OCI-LY7 (cell line): ENCODE results near the gene LYG1. TPM values are rescaled to one million over a fixed set of nuclear protein-coding genes. Genes with fewer than 3 reads are reported as not detected.

Source experiments
- BruUV-seq: library from RNA; stranded (reverse); fragments of 400-500 nt; replicated peaks from 2 replicates; lab custom pipeline; 2021; lab: Mats Ljungman, UMichigan
- CTCF ChIA-PET: fragments of 300-600 bp; sonication (Branson Sonifier 250); formaldehyde crosslinking; loops from one replicate; lab custom pipeline; 2022; ENCODE audit warnings: antibody characterized with exemption; ENCODE audit not compliant: unreplicated experiment; lab: Charles Lee
- POLR2A ChIA-PET: fragments of 300-600 bp; sonication (Branson Sonifier 250); formaldehyde crosslinking; loops from one replicate; lab custom pipeline; 2022; ENCODE audit warnings: antibody characterized with exemption; lab: Charles Lee
- DNase-seq: peaks from one replicate; pipeline ENCODE4 v3.0.0-alpha.2; 2015; ENCODE audit warnings: low spot score
- H2AFZ ChIP-seq: fragments of 200-600 bp; sonication (generic), shearing (Covaris generic); 2 replicates; pipeline ENCODE4 v1.6.1; 2014; ENCODE audit warnings: mild to moderate bottlenecking, antibody characterized with exemption, low read length, moderate library complexity
- H3K27ac ChIP-seq: fragments of 200-600 bp; sonication (generic); 2 replicates; pipeline ENCODE4 v1.5.1; 2014; ENCODE audit warnings: mixed run types, low read depth, mild to moderate bottlenecking, moderate library complexity, low read length, inconsistent platforms; ENCODE audit not compliant: poor library complexity, severe bottlenecking
- H3K36me3 ChIP-seq: fragments of 200-600 bp; sonication (generic); 2 replicates; pipeline ENCODE4 v1.6.1; 2014; ENCODE audit warnings: mild to moderate bottlenecking, antibody characterized with exemption, low read length, moderate library complexity, mixed read lengths; ENCODE audit not compliant: insufficient read depth
- H3K4me1 ChIP-seq: fragments of 200-600 bp; sonication (generic); 2 replicates; pipeline ENCODE4 v1.5.1; 2014; ENCODE audit warnings: mild to moderate bottlenecking, low read length; ENCODE audit not compliant: insufficient read depth, poor library complexity, severe bottlenecking
- H3K4me2 ChIP-seq: fragments of 200-600 bp; sonication (generic); 2 replicates; pipeline ENCODE4 v1.6.1; 2014; ENCODE audit warnings: mild to moderate bottlenecking, low read length
- H3K4me3 ChIP-seq: fragments of 200-600 bp; sonication (generic); 2 replicates; pipeline ENCODE4 v1.5.1; 2014; ENCODE audit warnings: mild to moderate bottlenecking, low read depth, low read length; ENCODE audit not compliant: poor library complexity, severe bottlenecking
- H3K79me2 ChIP-seq: fragments of 200-600 bp; sonication (generic); 2 replicates; pipeline ENCODE4 v1.6.1; 2016; ENCODE audit warnings: low read depth, mild to moderate bottlenecking, low read length, moderate library complexity, mixed read lengths; ENCODE audit not compliant: insufficient read depth
- H3K9me2 ChIP-seq: fragments of 200-600 bp; sonication (generic); 2 replicates; pipeline ENCODE4 v1.6.1; 2016; ENCODE audit warnings: mild to moderate bottlenecking, low read length, mixed read lengths; ENCODE audit not compliant: insufficient read depth
- H3K9me3 ChIP-seq: fragments of 200-600 bp; sonication (generic); 2 replicates; pipeline ENCODE4 v1.6.1; 2014; ENCODE audit warnings: mild to moderate bottlenecking, mixed run types, low read length, mixed read lengths
- H4K20me1 ChIP-seq: fragments of 200-600 bp; sonication (generic); 2 replicates; pipeline ENCODE4 v1.6.1; 2014; ENCODE audit warnings: mild to moderate bottlenecking, antibody characterized with exemption, low read length, moderate library complexity, mixed read lengths; ENCODE audit not compliant: insufficient read depth
- CTCF ChIP-seq: fragments of 200-600 bp; sonication (generic); conservative IDR thresholded peaks from 2 replicates; pipeline ENCODE4 v1.5.1; 2014; ENCODE audit warnings: mild to moderate bottlenecking, antibody characterized with exemption, low read length, moderate library complexity, mixed read lengths
- EZH2phosphoT487 ChIP-seq: fragments of 200-600 bp; sonication (generic); IDR thresholded peaks from 2 replicates; pipeline ENCODE4 v1.6.1; 2018; ENCODE audit warnings: low read depth, borderline replicate concordance, mild to moderate bottlenecking, mixed run types, antibody characterized with exemption, low read length, moderate library complexity, mixed read lengths
- intact Hi-C: fragments of 100-400 bp; cut with micrococcal nuclease; formaldehyde crosslinking; loops from one replicate; pipeline ENCODE4 v1.10.0; 2022; ENCODE audit not compliant: unreplicated experiment
- total RNA-seq, 2 experiments: library from RNA; depleted of rRNA in 1 of 2; stranded (reverse); fragments of >200 nt in 1 of 2; shearing (Covaris generic) in 1 of 2; gene quantifications; 2 replicates each; pipeline ENCODE4 v1.2.3, GENCODE V29; 2014 to 2022

The LYG1 gene
- total RNA-seq, 2 experiments from 2014 or later = 2.2 to 3.0 TPM

DNA sequence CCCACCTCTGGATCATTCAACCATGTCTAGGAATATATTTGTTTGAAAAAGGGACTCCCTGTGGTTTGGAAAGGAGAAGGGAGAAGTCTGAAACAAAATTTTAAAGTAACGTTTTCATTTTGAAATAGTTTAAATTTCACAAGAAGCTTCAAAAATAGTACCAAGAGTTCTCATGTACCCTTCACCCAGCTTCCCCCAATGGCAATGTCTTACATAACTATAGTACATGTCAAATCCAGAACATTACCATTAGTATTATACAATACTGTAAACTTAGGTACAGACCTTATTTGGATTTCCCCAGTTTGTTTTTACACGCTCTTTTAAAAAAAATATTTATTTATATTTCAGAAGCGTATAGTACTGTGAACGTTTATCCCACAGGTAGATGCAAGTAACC, 41.5 kb downstream of the LYG1 start:
- no TSS peak for BruUV-seq
- TF ChIP-seq CTCF (no peak), EZH2phosphoT487 (no peak)
- H3K4me1 ChIP-seq = no peaks in the 10 kb centered on the region
- H3K79me2 ChIP-seq = no peaks in the 10 kb centered on the region
- POLR2A ChIA-PET = no interaction called here
- H3K36me3 ChIP-seq = no peaks in the 10 kb centered on the region
- no peak overlapping the region for H3K4me3 ChIP-seq
- no peak overlapping the region for H2AFZ ChIP-seq
- DNase-seq = no peak
- intact Hi-C loops = no loop called here
- CTCF ChIA-PET = no interaction called here
- no peaks in the 10 kb centered on the region for H3K9me3 ChIP-seq
- no peak overlapping the region for H3K4me2 ChIP-seq
- H4K20me1 ChIP-seq = no peaks in the 10 kb centered on the region
- H3K9me2 ChIP-seq = 0 out of 2 replicates have a peak, but pooled peaks cover 2% of the 10 kb centered on the region
- H3K27ac ChIP-seq = no peak overlapping the region

- no peak for DNase-seq
- H2AFZ ChIP-seq = no peak overlapping the region
- no peaks in the 10 kb centered on the region for H4K20me1 ChIP-seq
- H3K9me3 ChIP-seq = no peaks in the 10 kb centered on the region
- intact Hi-C loops = no loop called here
- TF ChIP-seq EZH2phosphoT487 (no peak), CTCF (no peak)
- no peak overlapping the region for H3K4me2 ChIP-seq
- no peaks in the 10 kb centered on the region for H3K4me1 ChIP-seq
- no peaks in the 10 kb centered on the region for H3K36me3 ChIP-seq
- BruUV-seq = no TSS peak
- H3K9me2 ChIP-seq = 0 out of 2 replicates have a peak, but pooled peaks cover 2% of the 10 kb centered on the region
- H3K79me2 ChIP-seq = no peaks in the 10 kb centered on the region
- H3K4me3 ChIP-seq = no peak overlapping the region
- H3K27ac ChIP-seq = no peak overlapping the region
- ChIA-PET POLR2A (no interaction called here), CTCF (no interaction called here)
These were observed 44.3 kb downstream of the LYG1 start for GRCh38 chr2:99256677-99257076.

- Histone ChIP-seq H4K20me1 (no peaks in the 10 kb centered on the region), H3K9me2 (0 out of 2 replicates have a peak, but pooled peaks cover 2% of the 10 kb centered on the region), H3K4me3 (no peak within 1 kb of the TSS), H3K27ac (no peak within 1 kb of the TSS), H3K79me2 (no peaks in the 10 kb centered on the region), H2AFZ (no peak within 1 kb of the TSS), H3K4me2 (no peak within 1 kb of the TSS), H3K36me3 (no peaks in the 10 kb centered on the region), H3K4me1 (no peaks in the 10 kb centered on the region), H3K9me3 (no peaks in the 10 kb centered on the region)
- no peak for TF ChIP-seq CTCF
- no peak for TF ChIP-seq EZH2phosphoT487
- no TSS peak for BruUV-seq
- ChIA-PET CTCF (no interaction called here), POLR2A (interaction anchor here (0.6 kb wide), 1 partner anchor 198 kb away, joined by 7 read pairs; no protein-coding TSS in a partner anchor)
- intact Hi-C loops = no loop called here
- no peak for DNase-seq
These were observed 45.3 kb downstream of the LYG1 start, which contains the start of gene LYG2 for GRCh38 chr2:99255491-99256318. Gene LYG2 (minus strand): TSS chr2:99255666. CDS start chr2:99254260, 1,406 bp downstream.
